Lung (tissue), 12 donors: ENCODE measurements around the gene DYNLRB2. TPM values are rescaled to one million over a fixed set of nuclear protein-coding genes. Genes with fewer than 3 reads are reported as not detected.

Source experiments
- ATAC-seq: fragments of 200-7000 bp; cut with Tn5 transposase; one replicate; pipeline ENCODE4 v1.9.1; 2020; ENCODE audit warnings: moderate number of reproducible peaks; ENCODE audit not compliant: insufficient read depth, low FRiP score
- DNase-seq, 3 donors: peaks; one replicate each; pipeline ENCODE4 v3.0.0-alpha.2; 2013 to 2017
- H3K27ac ChIP-seq, 2 donors: one replicate each; pipeline ENCODE4 v1.5.1; 2013; ENCODE audit warnings: mild to moderate bottlenecking in 2 of 2, moderate library complexity in 2 of 2, control low read depth in 1 of 2, inconsistent platforms in 1 of 2, low read depth in 1 of 2, low read length in 1 of 2
- H3K27me3 ChIP-seq, 3 donors: one replicate each; pipeline ENCODE4 v1.5.1; 2013; ENCODE audit warnings: low read length in 2 of 3; ENCODE audit not compliant: control insufficient read depth in 3 of 3, insufficient read depth in 3 of 3
- H3K36me3 ChIP-seq, 4 donors: one replicate each; pipeline ENCODE4 v1.5.1; 2013; ENCODE audit warnings: low read length in 4 of 4, mild to moderate bottlenecking in 1 of 4, moderate library complexity in 1 of 4; ENCODE audit not compliant: control insufficient read depth in 4 of 4, insufficient read depth in 4 of 4
- H3K4me1 ChIP-seq, 5 donors: one replicate each; pipeline ENCODE4 v1.5.1; 2013; ENCODE audit warnings: low read length in 5 of 5, mild to moderate bottlenecking in 2 of 5, moderate library complexity in 1 of 5; ENCODE audit not compliant: control insufficient read depth in 5 of 5, insufficient read depth in 5 of 5
- H3K4me3 ChIP-seq: one replicate; pipeline ENCODE4 v1.5.1; 2013; ENCODE audit warnings: mild to moderate bottlenecking, control low read depth, moderate library complexity
- H3K9ac ChIP-seq, 2 donors: one replicate each; pipeline ENCODE4 v1.5.1; 2013; ENCODE audit warnings: low read length in 2 of 2, control low read depth in 1 of 2; ENCODE audit not compliant: insufficient read depth in 1 of 2
- H3K9me3 ChIP-seq, 4 donors: one replicate each; pipeline ENCODE4 v1.5.1; 2013; ENCODE audit warnings: low read length in 3 of 4, mild to moderate bottlenecking in 1 of 4, moderate library complexity in 1 of 4; ENCODE audit not compliant: control insufficient read depth in 4 of 4, insufficient read depth in 3 of 4
- CTCF ChIP-seq: IDR thresholded peaks from 2 replicates; pipeline ENCODE4 v1.5.1; 2012; ENCODE audit warnings: mild to moderate bottlenecking; ENCODE audit errors: control extremely low read depth, extremely low read depth
- WGBS, 2 donors: extraction: QIAGEN DNeasy Blood & Tissue Kit; methylation state at CpG; one replicate each; pipeline ENCODE4 v1.1.7; 2013; 5-methylcytosine and 5-hydroxymethylcytosine counted together
- polyA plus RNA-seq, 2 donors: library from polyadenylated mRNA; stranded (reverse); fragments of 200-250 nt; gene quantifications; one replicate each; pipeline ENCODE4 v1.2.1, GENCODE V29; 2013
- total RNA-seq, 2 donors: library from RNA; depleted of rRNA in 1 of 2; stranded (reverse); fragments of >200 nt in 1 of 2; gene quantifications; one replicate each; pipeline ENCODE4 v1.2.1, GENCODE V29; 2014 to 2021
- donor health status: control.
- donor health status: control.
- donor health status: Bipolar disorder and iron deficiency.
- donor health status: healthy.
- donor health status: DM: yes; HTN: yes; CAD: no.

Gene DYNLRB2
- total and polyA plus RNA-seq, 4 donors: 15.8 to 20.9 (median 17.6) TPM

- no peak for TF ChIP-seq CTCF
- no peak overlapping the region for H3K4me3 ChIP-seq
- H3K4me1 ChIP-seq: no peaks in the 10 kb centered on the region
- H3K36me3 ChIP-seq: no peaks in the 10 kb centered on the region
- peaks cover 0 to 4% (median 0%) of the 10 kb centered on the region in 4 donors for H3K9me3 ChIP-seq
- ATAC-seq (no peak), DNase-seq (no peak)
- no peak overlapping the region for H3K27ac ChIP-seq
- WGBS, 2 donors: 49 to 58% methylated on average over 7 of the region's 7 CpGs
- H3K9ac ChIP-seq: no peak overlapping the region
- no peaks in the 10 kb centered on the region for H3K27me3 ChIP-seq
These were observed 50.5 kb downstream of the DYNLRB2 start for GRCh38 chr16:80591071-80591915.

DNA sequence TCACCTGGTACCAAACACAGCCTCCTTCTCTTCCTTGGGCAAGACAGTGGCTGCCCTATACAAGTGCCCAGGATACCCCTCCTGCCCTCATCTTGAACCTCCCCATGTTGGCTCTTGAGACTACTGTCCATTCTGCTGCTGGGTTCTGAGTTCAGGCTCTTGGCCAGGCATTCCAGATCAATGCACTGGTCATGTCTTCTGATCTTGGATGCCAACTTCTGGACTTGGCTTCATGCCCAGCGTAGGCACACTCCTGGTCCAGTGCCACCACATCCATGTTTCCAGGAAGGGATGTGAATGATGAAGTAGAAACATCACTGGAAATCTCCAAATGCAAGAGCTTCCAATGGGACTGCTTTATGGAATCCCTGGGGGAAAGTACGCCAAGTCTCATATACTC is 51.5 kb downstream of the DYNLRB2 start:
- Histone ChIP-seq H3K27me3 (no peaks in the 10 kb centered on the region), H3K4me3 (no peak overlapping the region), H3K27ac (no peak overlapping the region), H3K9me3 (peaks cover 0 to 4% (median 1%) of the 10 kb centered on the region in 4 donors), H3K4me1 (no peaks in the 10 kb centered on the region), H3K36me3 (no peaks in the 10 kb centered on the region), H3K9ac (no peak overlapping the region)
- ATAC-seq: no peak
- no peak for DNase-seq
- 94 to 100% methylated on average over 2 of the region's 2 CpGs for WGBS, 2 donors
- no peak for TF ChIP-seq CTCF

GRCh38 chr16:80594756-80595155 is 54.0 kb downstream of the DYNLRB2 start:
- TF ChIP-seq CTCF: no peak
- no peak overlapping the region for H3K9ac ChIP-seq
- no peak overlapping the region for H3K27ac ChIP-seq
- no peaks in the 10 kb centered on the region for H3K27me3 ChIP-seq
- ATAC-seq (no peak), DNase-seq (no peak)
- H3K9me3 ChIP-seq: peaks cover 0 to 4% (median 1%) of the 10 kb centered on the region in 4 donors
- no peaks in the 10 kb centered on the region for H3K36me3 ChIP-seq
- H3K4me1 ChIP-seq: no peaks in the 10 kb centered on the region
- no peak overlapping the region for H3K4me3 ChIP-seq
